Ramos (cell line): Measurements from ENCODE around the gene ERVMER34-1.

Source experiments
- in situ Hi-C: fragments of 300-500 bp; cut with MboI; formaldehyde crosslinking; loops from one replicate; pipeline ENCODE4 v1.14.3; 2022; ENCODE audit warnings: low sequenced_read_pairs; ENCODE audit not compliant: unreplicated experiment

The ERVMER34-1 gene

DNA sequence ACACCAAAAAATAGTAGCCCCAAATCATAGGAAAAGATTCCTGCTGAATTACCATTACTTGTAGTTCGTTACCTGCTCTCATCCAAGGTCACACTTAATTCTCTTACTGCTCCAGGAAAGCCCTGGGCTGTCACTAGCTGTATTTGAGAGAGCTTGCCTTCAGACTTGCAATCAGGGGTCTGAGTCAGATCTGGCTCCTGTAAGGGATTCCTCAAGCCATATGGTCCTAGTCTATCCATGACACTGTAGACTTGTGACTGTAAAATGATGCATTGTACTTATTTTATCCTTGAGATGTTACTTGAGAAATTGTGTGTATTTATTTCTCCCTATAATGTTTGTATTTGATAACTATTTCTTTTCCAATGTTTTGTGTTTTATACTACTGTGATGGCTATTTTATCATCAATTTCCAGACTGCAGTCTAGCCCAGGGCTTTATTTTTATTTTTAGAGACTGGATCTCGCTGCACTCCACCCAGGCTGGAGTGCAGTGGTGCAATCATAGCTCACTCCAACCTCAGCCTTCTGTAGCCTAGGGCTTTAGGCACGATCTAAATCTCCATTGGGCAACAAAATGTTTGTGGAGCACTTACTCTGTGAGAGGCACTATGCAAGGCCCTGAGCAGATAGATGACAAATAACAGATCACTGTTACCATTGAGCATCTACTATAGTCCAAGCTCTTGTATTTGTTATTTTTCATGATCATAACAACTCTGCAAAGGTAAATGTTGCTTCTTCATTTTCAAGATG, 24.2 kb downstream of the ERVMER34-1 start:
- in situ Hi-C loops: no loop called here

DNA sequence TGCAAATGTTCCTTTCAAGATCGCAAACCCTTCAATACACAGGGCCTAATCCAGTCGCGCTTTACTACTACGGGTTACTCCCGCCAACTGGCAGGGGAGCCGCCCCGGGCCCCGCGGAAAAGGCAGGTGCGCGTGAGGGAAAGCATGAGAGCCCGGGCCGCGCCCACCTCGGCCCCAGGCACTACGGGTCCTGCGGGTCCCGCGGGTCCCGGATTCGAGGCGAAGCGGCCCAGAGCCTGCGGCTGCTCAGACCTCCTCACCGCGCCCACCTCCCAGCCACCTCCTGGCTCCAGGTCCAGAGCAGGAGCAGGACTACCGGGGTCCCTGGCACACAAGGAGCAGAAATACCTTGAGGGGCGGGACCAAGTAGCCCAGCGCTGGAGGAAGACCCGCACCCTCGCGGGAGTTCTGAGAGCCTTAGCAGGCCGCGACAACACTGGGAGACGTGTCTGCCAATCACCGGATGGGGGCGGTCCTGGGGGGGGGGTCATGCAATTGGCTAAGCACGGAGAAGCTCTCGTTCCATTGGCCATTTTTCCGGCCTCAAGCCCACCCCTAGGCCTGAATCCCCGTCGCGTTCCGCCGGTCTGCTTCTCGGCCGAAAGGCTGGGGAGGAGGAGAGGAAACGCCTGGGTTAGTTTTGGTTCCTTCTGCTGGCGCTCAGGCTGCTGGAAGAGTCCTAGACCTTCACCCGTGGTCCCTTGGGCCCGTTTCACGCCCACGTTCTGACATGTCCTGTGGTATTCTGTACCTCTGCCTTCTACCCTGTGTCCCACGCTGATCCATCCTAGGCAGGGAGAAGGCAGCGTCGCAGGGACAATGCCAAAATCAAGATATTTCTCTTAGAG, 29.0 kb downstream of the ERVMER34-1 start:
- in situ Hi-C loops: no loop called here

DNA sequence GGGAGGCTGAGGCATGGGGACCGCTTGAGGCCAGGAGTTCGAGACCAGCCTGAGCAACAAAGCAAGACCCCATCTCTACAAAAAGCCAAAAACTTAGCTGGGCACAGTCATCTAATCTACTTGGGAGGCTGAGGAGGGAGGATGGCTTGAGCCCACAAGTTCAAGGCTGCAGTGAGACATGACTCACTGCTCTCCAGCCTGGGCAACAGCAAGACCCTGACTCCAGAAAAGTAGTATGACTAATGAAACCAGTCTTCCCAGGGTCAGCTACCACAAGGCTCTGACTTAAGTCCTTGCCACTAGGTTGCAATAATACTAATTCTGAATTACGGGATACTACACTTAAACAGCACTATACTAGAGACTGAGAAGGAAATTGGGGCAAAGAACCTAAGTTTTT, 33.1 kb downstream of the ERVMER34-1 start:
- in situ Hi-C loops: no loop called here

DNA sequence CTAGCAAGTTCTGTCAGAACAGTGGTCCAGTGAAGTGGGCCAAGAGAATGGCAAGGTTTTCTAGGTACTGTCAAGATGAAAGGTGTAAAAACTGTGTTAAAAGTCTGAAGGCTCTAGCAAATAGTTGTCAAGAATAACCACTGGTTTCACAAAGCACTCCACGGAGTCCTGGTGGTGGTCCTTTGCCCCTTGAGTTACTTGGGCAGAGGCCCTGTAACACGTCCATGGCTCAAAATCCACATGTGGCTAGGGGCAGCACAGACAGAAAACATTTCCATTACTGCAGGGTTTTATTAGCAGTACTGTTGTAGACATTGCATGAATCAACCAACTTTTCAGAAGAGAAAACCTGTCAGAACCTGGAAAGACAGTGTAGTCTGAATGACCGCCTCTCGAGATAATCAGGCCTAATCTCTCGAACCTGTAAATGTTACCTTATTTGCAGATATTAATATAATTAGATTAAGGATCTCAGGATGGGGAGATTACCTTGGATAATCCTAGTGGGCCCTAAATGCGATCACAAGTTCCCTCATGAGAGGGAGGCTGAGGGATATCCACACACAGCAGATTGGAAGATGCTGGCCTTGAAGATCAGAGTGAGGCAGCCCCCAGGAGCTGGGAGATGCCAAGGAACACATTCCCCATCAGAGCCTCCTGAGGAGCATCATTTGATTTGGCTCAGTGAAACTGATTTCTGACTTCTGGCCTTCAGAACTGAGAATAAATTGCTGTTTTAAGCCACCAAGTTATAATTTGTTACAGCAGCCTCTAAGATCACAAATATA, 34.7 kb downstream of the ERVMER34-1 start:
- in situ Hi-C loops: no loop called here

DNA sequence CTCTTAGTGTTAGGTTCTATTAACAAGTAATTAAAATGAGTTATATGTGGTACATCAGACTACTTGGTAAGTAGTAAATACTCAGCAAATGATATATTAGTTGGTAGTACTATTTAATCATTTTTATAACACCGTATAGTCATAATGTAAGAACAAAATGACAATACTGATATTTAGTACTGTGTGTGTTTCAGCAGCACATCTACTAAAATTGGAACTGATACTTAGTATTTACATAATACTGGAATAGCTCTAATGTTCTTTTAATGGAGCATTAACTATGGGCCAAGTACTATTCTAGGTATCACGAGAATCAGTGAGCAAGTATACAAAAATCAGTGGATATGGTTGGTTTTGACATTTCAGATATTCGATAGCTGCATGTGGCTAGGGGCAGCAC, 35.3 kb downstream of the ERVMER34-1 start:
- in situ Hi-C loops: no loop called here

DNA sequence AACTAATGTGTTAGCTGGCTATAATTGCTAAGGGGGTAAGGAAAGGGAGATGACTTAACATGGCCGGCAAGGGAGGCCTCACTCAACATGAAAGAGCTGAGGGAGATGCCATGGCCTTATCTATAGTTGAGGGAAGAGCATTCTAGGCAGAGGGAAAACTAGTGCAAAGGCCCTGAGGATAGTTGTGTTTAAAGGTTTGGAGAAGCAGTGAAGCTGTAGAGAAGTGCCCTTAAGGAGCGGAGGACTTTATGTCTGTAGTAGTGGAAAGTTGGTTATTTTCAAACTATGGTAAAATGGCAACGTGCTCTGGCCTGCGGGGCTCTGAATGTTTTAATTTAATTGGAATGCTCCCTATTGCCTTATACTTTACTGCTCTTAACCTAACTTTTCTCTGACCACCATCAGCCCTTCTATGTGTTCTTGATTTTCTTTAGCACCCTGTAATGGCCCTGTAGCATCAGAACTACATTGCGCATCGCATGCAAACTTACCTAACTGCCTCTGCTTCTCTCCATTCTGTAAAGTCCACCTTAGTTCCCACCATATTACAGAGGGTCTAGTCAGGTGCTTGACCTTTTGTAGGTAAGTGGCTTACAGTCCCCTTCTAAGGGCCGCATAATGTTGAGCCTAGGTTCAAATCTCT, 35.8 kb downstream of the ERVMER34-1 start:
- in situ Hi-C loops: no loop called here

DNA sequence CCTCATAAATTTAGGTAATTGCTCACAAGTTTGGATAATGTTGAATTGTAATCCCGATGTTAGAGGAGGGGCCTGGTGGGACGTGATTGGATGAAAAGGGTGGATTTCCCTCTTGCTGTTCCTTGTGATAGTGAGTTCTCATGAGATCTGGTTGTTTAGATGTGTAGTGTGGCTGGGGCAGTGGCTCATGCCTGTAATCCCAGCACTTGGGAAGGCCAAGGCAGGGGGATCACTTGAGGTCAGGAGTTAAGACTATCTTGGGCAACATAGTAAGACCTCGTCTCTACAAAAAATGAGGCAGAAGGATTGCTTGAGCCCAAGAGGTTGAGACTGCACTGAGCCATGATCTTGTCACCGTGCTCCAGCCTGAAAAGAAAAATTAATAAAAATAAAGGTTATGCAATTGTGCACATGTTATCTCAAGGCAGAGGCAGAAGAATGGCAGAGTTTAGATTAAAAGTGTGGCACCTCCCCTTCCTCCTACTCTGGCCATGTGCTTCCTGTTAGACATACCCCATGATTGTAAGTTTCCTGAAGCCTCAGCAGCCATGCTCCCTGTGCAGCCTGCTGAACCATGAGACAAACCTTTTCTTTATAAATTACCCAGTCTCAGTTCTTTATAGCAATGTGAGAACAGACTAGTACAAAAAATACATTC, 36.5 kb downstream of the ERVMER34-1 start:
- in situ Hi-C loops: no loop called here

DNA sequence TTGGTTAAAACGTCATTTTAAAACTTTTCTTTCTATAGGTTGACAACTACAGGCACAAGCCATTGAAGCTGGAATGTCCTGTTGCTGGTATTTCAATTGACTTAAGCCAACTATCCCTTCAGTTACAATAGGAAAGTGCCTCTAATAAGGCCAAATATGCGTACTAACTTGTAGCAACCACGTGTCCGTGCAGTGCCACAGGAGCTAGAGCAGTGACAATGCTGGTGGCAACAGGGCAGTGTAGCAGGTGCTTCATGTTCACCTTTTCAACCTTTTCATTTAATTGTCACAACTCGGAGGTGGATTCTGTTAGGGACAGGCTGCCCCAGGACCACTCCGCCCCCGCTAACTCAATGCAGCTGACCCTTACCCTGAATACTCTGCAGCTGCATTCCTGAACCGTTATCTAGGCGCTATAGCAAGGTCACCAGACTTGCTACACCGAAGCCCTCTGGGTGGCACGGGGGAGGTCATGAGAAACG, 37.7 kb downstream of the ERVMER34-1 start:
- in situ Hi-C loops: no loop called here

DNA sequence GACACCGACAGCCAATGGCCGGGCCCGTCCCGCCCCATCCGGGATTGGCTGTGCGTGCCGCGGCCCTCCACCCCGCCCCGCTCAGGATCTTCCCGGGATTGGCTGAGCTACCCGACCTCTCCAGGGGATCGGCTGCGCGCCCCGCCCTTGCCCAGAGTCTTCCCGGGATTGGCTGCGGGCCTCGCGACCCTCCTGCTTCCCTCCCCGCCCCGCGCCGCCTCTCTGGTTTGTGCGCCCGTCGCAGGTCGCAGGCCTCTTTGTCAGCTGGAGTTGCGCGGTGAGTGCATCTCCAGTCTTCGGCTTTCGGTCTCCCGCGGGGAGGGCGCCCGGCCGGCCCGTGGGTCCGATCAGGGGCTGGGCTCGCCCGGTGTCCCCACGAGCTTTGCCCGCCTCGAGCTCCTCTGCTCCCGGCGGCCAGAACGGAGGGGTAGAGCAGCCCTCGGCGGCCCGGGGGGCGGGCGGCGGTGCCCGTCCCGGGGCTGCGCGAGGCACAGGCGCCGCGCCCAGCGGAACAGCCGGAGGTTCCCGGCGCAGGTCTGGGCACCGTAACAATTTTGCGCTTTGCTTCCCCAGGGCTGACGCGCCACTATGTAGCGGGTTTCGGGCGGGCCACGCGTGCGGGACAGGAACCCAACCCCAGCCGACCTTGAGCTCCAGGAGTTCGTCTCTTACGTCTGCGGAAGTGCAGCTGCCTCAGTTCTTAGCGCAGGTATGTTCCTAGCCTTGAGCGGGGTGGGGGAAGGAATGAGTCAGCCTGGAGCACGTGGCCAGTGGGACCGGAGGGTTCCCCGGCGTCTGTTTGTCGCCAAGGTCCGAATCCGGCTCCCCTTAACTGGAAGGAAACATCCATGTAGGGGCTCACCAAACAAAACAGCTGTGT, 38.7 kb downstream of the ERVMER34-1 start:
- in situ Hi-C loops: no loop called here

DNA sequence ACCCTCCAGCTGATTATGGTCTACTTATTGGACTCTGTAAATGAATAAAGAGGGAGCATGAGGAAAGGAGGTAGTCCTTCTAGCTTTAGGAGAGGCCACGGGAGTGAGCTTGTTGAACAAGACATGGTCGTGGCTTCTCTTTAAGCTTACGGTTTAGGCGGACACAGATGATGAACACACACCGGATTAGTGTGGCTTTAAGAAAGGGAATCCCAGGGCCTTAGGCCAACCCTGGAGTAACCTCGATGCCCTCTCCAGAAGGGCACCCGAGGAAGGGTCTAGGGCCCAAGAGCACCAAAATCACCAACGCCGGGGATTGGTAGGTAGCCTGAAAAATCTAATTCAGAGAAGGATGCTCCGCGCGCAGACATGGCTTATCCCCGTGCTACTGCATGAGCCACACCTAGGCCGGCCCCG, 39.4 kb downstream of the ERVMER34-1 start:
- in situ Hi-C loops: no loop called here

DNA sequence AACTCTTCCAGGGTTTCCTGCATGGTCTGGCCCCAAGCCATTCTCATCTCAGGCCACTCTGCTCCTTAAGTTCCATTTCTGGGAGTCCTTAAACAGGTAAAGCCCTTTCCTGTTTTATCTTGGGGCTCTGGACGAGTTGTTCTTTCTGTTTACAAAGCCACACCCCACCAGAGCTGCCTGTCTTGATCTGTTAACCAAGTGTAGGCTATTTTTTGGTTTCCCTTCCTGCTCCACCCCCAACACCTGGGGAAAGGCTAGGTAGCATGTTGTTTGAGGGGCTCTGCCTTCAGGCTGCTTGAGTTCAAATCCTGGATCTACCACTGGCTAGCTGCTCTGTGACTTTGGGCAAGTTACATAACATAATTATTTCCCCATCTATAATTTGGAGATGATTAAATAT, 40.0 kb downstream of the ERVMER34-1 start:
- in situ Hi-C loops: no loop called here

DNA sequence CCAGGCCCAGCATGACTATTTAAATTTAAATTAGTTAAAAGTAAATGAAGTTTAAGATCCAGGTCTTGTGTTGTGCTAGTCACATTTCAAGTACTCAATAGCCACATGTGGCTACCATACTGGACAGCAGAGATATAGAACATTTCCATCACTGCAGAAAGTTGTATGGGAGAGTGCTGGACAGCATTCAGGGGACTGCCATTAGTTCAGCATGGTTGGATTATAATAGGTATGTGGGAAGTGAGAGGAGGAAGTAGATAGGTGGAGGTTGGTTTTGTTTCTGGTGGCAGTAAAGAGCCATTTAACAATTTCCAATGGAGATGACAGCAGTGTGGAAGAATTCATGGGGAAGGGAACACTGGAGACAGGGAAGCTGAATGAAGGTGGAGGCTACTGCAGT, 42.1 kb downstream of the ERVMER34-1 start:
- in situ Hi-C loops: no loop called here

DNA sequence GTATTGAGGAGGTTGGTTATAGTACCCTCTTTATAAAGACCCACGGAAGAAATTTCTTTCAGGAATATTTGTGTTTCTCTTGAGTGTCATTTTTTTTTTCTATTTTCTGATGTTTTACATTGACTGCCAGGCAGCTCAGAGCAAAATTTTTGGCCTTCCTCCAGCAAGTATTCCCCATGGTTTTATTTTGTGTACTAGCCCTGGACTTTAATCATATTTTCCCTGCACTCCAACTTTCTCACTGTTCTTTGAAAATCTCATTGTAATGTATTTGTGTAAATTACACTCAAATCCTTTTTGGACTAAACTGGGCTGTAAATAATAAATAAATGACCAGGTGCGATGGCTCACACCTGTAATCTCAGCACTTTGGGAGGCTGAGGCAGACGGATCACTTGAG, 46.6 kb downstream of the ERVMER34-1 start:
- in situ Hi-C loops: no loop called here

DNA sequence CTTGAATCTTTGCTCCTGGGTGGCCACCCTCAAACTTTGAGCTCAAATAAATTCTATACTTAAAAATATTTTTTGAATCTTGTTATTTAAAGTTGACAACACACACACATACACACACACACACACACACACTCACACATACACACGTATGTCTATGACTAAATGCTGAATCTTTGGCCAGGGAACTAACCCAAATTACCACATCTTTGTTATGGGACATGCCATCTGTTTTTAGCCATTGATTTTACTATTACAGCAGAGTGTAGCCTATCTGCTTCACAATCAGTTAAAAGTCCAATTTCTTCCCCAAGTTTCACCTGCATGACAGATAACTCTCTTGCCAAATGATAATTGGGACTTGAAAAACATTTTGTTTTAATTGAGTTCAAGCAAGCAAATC, 47.1 kb downstream of the ERVMER34-1 start:
- in situ Hi-C loops: no loop called here

DNA sequence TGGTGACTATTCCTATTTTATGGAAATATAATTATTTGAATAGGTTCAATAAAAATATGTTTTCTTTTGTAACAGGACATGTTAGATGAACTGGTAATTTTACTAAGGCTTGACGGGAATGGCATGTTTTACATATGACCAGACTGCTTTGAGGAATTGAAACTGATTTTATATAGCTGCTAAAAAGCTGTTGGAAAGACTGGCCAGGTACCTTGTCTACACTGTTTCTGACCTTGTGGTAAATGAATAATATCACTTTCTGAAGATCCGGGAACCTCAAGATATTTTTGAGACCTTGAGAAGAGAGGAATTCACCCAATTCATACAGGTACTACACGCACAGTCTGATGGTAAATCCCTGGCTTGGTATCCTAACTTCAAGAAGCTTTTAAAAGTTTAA, 50.0 kb downstream of the ERVMER34-1 start:
- in situ Hi-C loops: no loop called here

DNA sequence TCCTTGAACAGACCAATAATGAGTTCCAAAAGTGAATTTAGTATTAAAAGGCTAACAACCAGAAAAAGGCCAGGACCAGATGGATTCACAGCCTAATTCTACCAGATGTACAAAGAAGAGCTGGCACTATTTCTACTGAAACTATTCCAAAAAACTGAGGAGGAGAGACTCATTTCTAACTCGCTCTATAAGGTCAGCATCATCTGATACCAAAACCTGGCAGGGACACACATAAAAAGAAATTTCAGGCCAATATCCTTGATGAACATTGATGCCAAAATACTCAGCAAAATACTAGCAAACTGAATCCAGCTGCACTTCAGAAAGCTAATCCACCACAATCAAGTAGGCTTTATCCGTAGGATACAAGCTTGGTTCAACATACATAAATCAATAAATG, 56.3 kb downstream of the ERVMER34-1 start:
- in situ Hi-C loops: no loop called here

DNA sequence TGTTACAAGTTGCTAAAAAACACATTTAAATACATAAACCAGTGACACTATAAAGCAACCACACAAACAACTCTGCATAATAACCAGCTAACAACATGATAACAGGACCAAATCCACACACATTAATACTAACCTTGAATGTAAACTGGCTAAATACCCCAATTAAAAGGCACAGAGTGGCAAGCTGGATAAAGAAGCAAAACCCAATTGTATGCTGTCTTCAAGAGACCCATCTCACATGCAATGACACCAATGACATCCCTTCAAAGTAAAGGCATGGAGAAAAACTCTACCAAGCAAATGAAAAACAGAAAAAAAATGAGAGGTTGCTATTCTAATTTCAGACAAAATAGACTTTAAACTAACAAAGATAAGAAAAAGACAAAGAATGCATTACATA, 57.7 kb downstream of the ERVMER34-1 start:
- in situ Hi-C loops: no loop called here
